Brain microvascular endothelial cell (primary cell): Measurements from ENCODE around the gene MAP4K5.

Experiments
- DNase-seq: peaks from one replicate; pipeline ENCODE4 v3.0.0-alpha.2; 2020
- H3K27ac ChIP-seq: fragments of 250-450 bp; sonication (Bioruptor Pico); 2 replicates; pipeline ENCODE4 v1.5.1; 2020; ENCODE audit warnings: mild to moderate bottlenecking, moderate library complexity
- H3K27me3 ChIP-seq: fragments of 250-450 bp; sonication (Bioruptor Pico); replicated peaks from 2 replicates; pipeline ENCODE4 v1.5.1; 2020; ENCODE audit warnings: mild to moderate bottlenecking
- H3K36me3 ChIP-seq: fragments of 250-450 bp; sonication (Bioruptor Pico); replicated peaks from 2 replicates; pipeline ENCODE4 v1.5.1; 2020; ENCODE audit warnings: mild to moderate bottlenecking
- H3K4me3 ChIP-seq: 2 replicates; pipeline ENCODE4 v1.5.1; 2011; ENCODE audit warnings: low read depth, mild to moderate bottlenecking, control low read depth, low read length, moderate library complexity
- CTCF ChIP-seq: IDR thresholded peaks from 2 replicates; pipeline ENCODE4 v1.5.1; 2011; ENCODE audit warnings: low read depth, mild to moderate bottlenecking, moderate library complexity, low read length, control low read depth, inconsistent platforms; ENCODE audit errors: missing control alignments
- in situ Hi-C: cut with HindIII; loops from 2 replicates; pipeline ENCODE4 v1.10.0; 2017; ENCODE audit warnings: low sequenced_read_pairs, low pct_ligation_motif_present

MAP4K5 gene

GRCh38 chr14:50462111-50462510 lies 70.3 kb downstream of the MAP4K5 start:
- H3K27me3 ChIP-seq: no peaks in the 10 kb centered on the region
- in situ Hi-C loops: no loop called here
- DNase-seq: no peak
- H3K4me3 ChIP-seq: no peak overlapping the region
- peaks cover 53% of the 10 kb centered on the region for H3K36me3 ChIP-seq
- no peak for TF ChIP-seq CTCF
- H3K27ac ChIP-seq: no peak overlapping the region

GRCh38 chr14:50453869-50454268 lies 78.5 kb downstream of the MAP4K5 start:
- H3K4me3 ChIP-seq: no peak overlapping the region
- peaks cover 38% of the 10 kb centered on the region for H3K36me3 ChIP-seq
- no peak for DNase-seq
- no peaks in the 10 kb centered on the region for H3K27me3 ChIP-seq
- in situ Hi-C loops: no loop called here
- peak overlapping the region; percentile 54 for H3K27ac ChIP-seq
- no peak for TF ChIP-seq CTCF

GRCh38 chr14:50452979-50453705 lies 79.2 kb downstream of the MAP4K5 start:
- DNase-seq: peak; percentile 53
- in situ Hi-C loops: no loop called here
- H3K36me3 ChIP-seq: peaks cover 35% of the 10 kb centered on the region
- no peaks in the 10 kb centered on the region for H3K27me3 ChIP-seq
- no peak overlapping the region for H3K4me3 ChIP-seq
- TF ChIP-seq CTCF: no peak
- peak overlapping the region; percentile 54 for H3K27ac ChIP-seq

GRCh38 chr14:50452296-50452695 lies 80.1 kb downstream of the MAP4K5 start:
- TF ChIP-seq CTCF: no peak
- no peak overlapping the region for H3K27ac ChIP-seq
- peaks cover 33% of the 10 kb centered on the region for H3K36me3 ChIP-seq
- DNase-seq: no peak
- in situ Hi-C loops: no loop called here
- H3K4me3 ChIP-seq: no peak overlapping the region
- no peaks in the 10 kb centered on the region for H3K27me3 ChIP-seq

GRCh38 chr14:50451854-50452253 lies 80.5 kb downstream of the MAP4K5 start:
- no peak overlapping the region for H3K27ac ChIP-seq
- peaks cover 31% of the 10 kb centered on the region for H3K36me3 ChIP-seq

More at GRCh38 chr14:50451854-50452253, 80.5 kb downstream of the MAP4K5 start:
- Histone ChIP-seq H3K4me3 (no peak overlapping the region), H3K27me3 (no peaks in the 10 kb centered on the region)
- in situ Hi-C loops: no loop called here
- TF ChIP-seq CTCF: no peak
- no peak for DNase-seq
